ENCODE measurements around the gene CDK14. TPM values are rescaled to one million over a fixed set of nuclear protein-coding genes. Genes with fewer than 3 reads are reported as not detected.
"Not testable (repeated sequence)": the region's sequence is repeated elsewhere in the genome, so short reads cannot be mapped to it uniquely, and the experiment has no call there.

The CDK14 gene
- total RNA-seq, 1 donor from 2014 or later: 64.6 TPM

GRCh38 chr7:90755041-90755440 is 158.9 kb downstream of the CDK14 start:
- no peak for DNase-seq (ENCODE audit: low spot score in 2 of 2, unreplicated experiment in 2 of 2)
- H3K36me3 Mint-ChIP-seq: peaks cover 18% of the 10 kb centered on the region
- no peak for TF ChIP-seq CTCF (IDR thresholded peaks at IDR 0.05; ENCODE audit: unreplicated experiment)
- peaks cover 22% of the 10 kb centered on the region for H3K9me3 Mint-ChIP-seq
- no peak overlapping the region for H3K27ac Mint-ChIP-seq
- no peaks in the 10 kb centered on the region for H3K27me3 Mint-ChIP-seq (ENCODE audit: low read depth)
- no peak overlapping the region for H3K4me3 Mint-ChIP-seq
- peaks cover 1% of the 10 kb centered on the region for H3K4me1 Mint-ChIP-seq

GRCh38 chr7:90756366-90756765 is 160.2 kb downstream of the CDK14 start:
- no peak for DNase-seq (ENCODE audit: low spot score in 2 of 2, unreplicated experiment in 2 of 2)

GRCh38 chr7:90757565-90757950 is 161.4 kb downstream of the CDK14 start:
- not testable (repeated sequence) for DNase-seq (ENCODE audit: low spot score in 2 of 2, unreplicated experiment in 2 of 2); H3K36me3 Mint-ChIP-seq; H3K27me3 Mint-ChIP-seq (ENCODE audit: low read depth); H3K27ac Mint-ChIP-seq; H3K4me1 Mint-ChIP-seq; H3K4me3 Mint-ChIP-seq
- H3K9me3 Mint-ChIP-seq: peaks cover 14% of the 10 kb centered on the region

More at GRCh38 chr7:90756366-90756765, 160.2 kb downstream of the CDK14 start:
- peaks cover 22% of the 10 kb centered on the region for H3K9me3 Mint-ChIP-seq
- TF ChIP-seq CTCF (IDR thresholded peaks at IDR 0.05; ENCODE audit: unreplicated experiment): no peak
- peaks cover 10% of the 10 kb centered on the region for H3K36me3 Mint-ChIP-seq
- no peak overlapping the region for H3K27ac Mint-ChIP-seq
- H3K4me1 Mint-ChIP-seq: peaks cover 7% of the 10 kb centered on the region
- H3K4me3 Mint-ChIP-seq: no peak overlapping the region
- no peaks in the 10 kb centered on the region for H3K27me3 Mint-ChIP-seq (ENCODE audit: low read depth)

- TF ChIP-seq CTCF (IDR thresholded peaks at IDR 0.05; ENCODE audit: unreplicated experiment): no peak
- Mint-ChIP-seq H3K36me3 (no peaks in the 10 kb centered on the region), H3K9me3 (peaks cover under 1% of the 10 kb centered on the region), H3K27me3 (ENCODE audit: low read depth) (no peaks in the 10 kb centered on the region), H3K27ac (no peak overlapping the region), H3K4me1 (peaks cover 7% of the 10 kb centered on the region), H3K4me3 (no peak overlapping the region)
- no peak for DNase-seq (ENCODE audit: low spot score in 2 of 2, unreplicated experiment in 2 of 2)
These were observed 162.9 kb downstream of the CDK14 start for GRCh38 chr7:90758933-90759562.

- Mint-ChIP-seq H3K9me3 (no peaks in the 10 kb centered on the region), H3K27me3 (ENCODE audit: low read depth) (no peaks in the 10 kb centered on the region), H3K36me3 (no peaks in the 10 kb centered on the region), H3K27ac (no peak overlapping the region), H3K4me1 (peaks cover 9% of the 10 kb centered on the region), H3K4me3 (no peak overlapping the region)
- DNase-seq (ENCODE audit: low spot score in 2 of 2, unreplicated experiment in 2 of 2): no peak
- no peak for TF ChIP-seq CTCF (IDR thresholded peaks at IDR 0.05; ENCODE audit: unreplicated experiment)
These were observed 163.6 kb downstream of the CDK14 start for GRCh38 chr7:90759710-90760109.

- Mint-ChIP-seq H3K4me1 (peaks cover 15% of the 10 kb centered on the region), H3K27me3 (ENCODE audit: low read depth) (no peaks in the 10 kb centered on the region), H3K36me3 (no peaks in the 10 kb centered on the region), H3K27ac (no peak overlapping the region), H3K4me3 (no peak overlapping the region), H3K9me3 (no peaks in the 10 kb centered on the region)
- DNase-seq (ENCODE audit: low spot score in 2 of 2, unreplicated experiment in 2 of 2): no peak
- no peak for TF ChIP-seq CTCF (IDR thresholded peaks at IDR 0.05; ENCODE audit: unreplicated experiment)
These were observed 164.8 kb downstream of the CDK14 start for GRCh38 chr7:90760892-90761291.
